Adrenal gland (tissue), 12 donors: ENCODE results near the gene ARL8A. TPM values are rescaled to one million over a fixed set of nuclear protein-coding genes. Genes with fewer than 3 reads are reported as not detected.
A peak's percentile ranks its signal among the peaks of the same experiment; 100 is the strongest.

ENCODE experiments used
- DNase-seq, 7 donors: peaks; one replicate each; pipeline ENCODE4 v3.0.0-alpha.2; 2019 to 2020
- H3K27ac ChIP-seq, 5 donors: fragments of 200-600 bp; sonication (generic) in 4 of 5; 1 replicate in 3 of 5; 2 replicates in 2 of 5; pipeline versions ENCODE4 v1.5.1 to v1.8.0; 2016 to 2020; ENCODE audit warnings: mild to moderate bottlenecking in 1 of 5
- H3K27me3 ChIP-seq: fragments of 200-600 bp; 2 replicates; pipeline ENCODE4 v1.8.0; 2021
- H3K36me3 ChIP-seq, 2 donors: fragments of 200-600 bp; replicated peaks in 1 of 2; 1 replicate in 1 of 2; 2 replicates in 1 of 2; pipeline versions ENCODE4 v1.5.1 to v1.8.0; 2018 to 2022
- H3K4me1 ChIP-seq, 2 donors: fragments of 200-600 bp; replicated peaks in 1 of 2; 1 replicate in 1 of 2; 2 replicates in 1 of 2; pipeline versions ENCODE4 v1.5.1 to v1.8.0; 2018 to 2021
- H3K4me3 ChIP-seq, 4 donors: fragments of 200-600 bp; sonication (generic) in 3 of 4; one replicate each; pipeline ENCODE4 v1.5.1; 2016 to 2018
- H3K9me3 ChIP-seq, 3 donors: fragments of 200-600 bp; sonication (generic) in 1 of 3; replicated peaks in 1 of 3; 1 replicate in 2 of 3; 2 replicates in 1 of 3; pipeline versions ENCODE4 v1.5.1 to v1.8.0; 2016 to 2021
- POLR2A ChIP-seq, 2 donors: fragments of 450-650 bp; IDR thresholded peaks; one replicate each; pipeline ENCODE4 v1.6.1; 2017; ENCODE audit warnings: antibody characterized with exemption in 2 of 2, mild to moderate bottlenecking in 2 of 2, moderate library complexity in 1 of 2
- WGBS, 4 donors: extraction: QIAGEN DNeasy Blood & Tissue Kit in 2 of 4; methylation state at CpG; one replicate each; pipeline versions ENCODE4 v1.1.5 to v1.1.7; 2013 to 2017; 5-methylcytosine and 5-hydroxymethylcytosine counted together
- intact Hi-C, 2 donors: fragments of 100-400 bp; cut with DNase I; formaldehyde crosslinking; loops; one replicate each; pipeline versions ENCODE4 v1.14.1 to v1.15.0; 2022 to 2023
- polyA plus RNA-seq, 3 donors: library from polyadenylated mRNA; stranded (reverse); fragments of 200-250 nt in 2 of 3; fragments of 350-450 nt in 1 of 3; fragmentation: Illumina TruSeq in 1 of 3; extraction: RNeasy Lipid Tissue Mini Kit (QIAGEN cat#74804) in 1 of 3; gene quantifications; one replicate each; pipeline ENCODE4 v1.2.3, GENCODE V29; 2013 to 2014
- total RNA-seq, 9 donors: library from RNA; depleted of rRNA in 4 of 9; stranded (reverse); fragments of >200 nt in 4 of 9; fragments of 120-200 nt in 1 of 9; fragmentation: NEBNext Ultra II Directional in 1 of 9; extraction: Animal tissue kit (Norgen Biotek cat#: 25700) in 1 of 9; gene quantifications; one replicate each; pipeline versions ENCODE4 v1.1.0 to v1.2.4, GENCODE V29; 2013 to 2023
- TF ChIP-seq, protein P1 (sequence below), 6 experiments: fragments of 450-650 bp in 4 of 6; fragments of 200-600 bp in 2 of 6; sonication (generic) in 1 of 6; IDR thresholded peaks; 1 replicate in 5 of 6; 2 replicates in 1 of 6; pipeline versions ENCODE4 v1.5.1 to v1.8.0; 2016 to 2021; ENCODE audit warnings: antibody characterized with exemption in 6 of 6, mild to moderate bottlenecking in 2 of 6, moderate library complexity in 1 of 6
- donor health status: healthy with polysubstance abuse.
- donor health status: Bipolar disorder and iron deficiency.
- donor health status: DM: yes; HTN: yes; CAD: no.
- donor health status: DM: no; HTN: no; CAD: no.
- donor health status: DM: no; HTN: no; CAD: no.
- donor health status: DM: yes; HTN: yes; CAD: no.

ARL8A gene
- total and polyA plus RNA-seq, 12 donors: 26.4 to 115 (median 53.7) TPM

DNA sequence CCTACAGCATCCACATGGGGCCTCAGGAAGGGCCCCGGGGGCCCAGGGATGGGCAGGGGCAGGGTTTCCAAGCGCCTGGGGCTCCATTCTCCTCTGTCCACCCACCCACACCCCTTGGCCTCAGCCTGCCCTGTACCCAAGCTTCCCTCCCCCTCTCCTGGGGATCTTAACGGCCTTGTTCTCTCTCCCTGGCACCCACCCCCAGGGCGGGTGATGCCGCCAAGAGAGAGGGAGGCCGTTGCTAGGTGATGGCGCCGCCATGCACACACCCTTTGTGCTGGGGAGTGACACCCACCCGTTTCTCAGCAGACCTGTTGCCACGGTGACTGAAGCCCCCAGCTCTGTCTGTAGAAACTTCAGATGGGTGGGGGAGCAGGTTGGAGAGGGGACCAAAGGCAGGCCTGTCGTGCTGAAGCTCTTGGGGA lies 14.2 kb downstream of the ARL8A start:
- H3K27ac ChIP-seq: peak overlapping the region in 3 of 5 donors; percentile 55 to 100 (median 95)
- no peak overlapping the region for H3K4me3 ChIP-seq
- H3K9me3 ChIP-seq: no peaks in the 10 kb centered on the region
- DNase-seq: peak; percentile 47 to 77 (median 60)
- H3K4me1 ChIP-seq: peaks cover 38 to 54% of the 10 kb centered on the region in 2 donors
- intact Hi-C loops: no loop called here
- TF ChIP-seq, protein P1, sequence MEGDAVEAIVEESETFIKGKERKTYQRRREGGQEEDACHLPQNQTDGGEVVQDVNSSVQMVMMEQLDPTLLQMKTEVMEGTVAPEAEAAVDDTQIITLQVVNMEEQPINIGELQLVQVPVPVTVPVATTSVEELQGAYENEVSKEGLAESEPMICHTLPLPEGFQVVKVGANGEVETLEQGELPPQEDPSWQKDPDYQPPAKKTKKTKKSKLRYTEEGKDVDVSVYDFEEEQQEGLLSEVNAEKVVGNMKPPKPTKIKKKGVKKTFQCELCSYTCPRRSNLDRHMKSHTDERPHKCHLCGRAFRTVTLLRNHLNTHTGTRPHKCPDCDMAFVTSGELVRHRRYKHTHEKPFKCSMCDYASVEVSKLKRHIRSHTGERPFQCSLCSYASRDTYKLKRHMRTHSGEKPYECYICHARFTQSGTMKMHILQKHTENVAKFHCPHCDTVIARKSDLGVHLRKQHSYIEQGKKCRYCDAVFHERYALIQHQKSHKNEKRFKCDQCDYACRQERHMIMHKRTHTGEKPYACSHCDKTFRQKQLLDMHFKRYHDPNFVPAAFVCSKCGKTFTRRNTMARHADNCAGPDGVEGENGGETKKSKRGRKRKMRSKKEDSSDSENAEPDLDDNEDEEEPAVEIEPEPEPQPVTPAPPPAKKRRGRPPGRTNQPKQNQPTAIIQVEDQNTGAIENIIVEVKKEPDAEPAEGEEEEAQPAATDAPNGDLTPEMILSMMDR (IDR thresholded peaks at IDR 0.05): no peak
- no peak for TF ChIP-seq POLR2A (IDR thresholded peaks at IDR 0.05)
- H3K36me3 ChIP-seq: peaks cover 0 to 21% of the 10 kb centered on the region in 2 donors
- no peaks in the 10 kb centered on the region for H3K27me3 ChIP-seq
- WGBS, 4 donors: 41 to 48% (median 43%) methylated on average over 10 to 11 of the region's 11 CpGs

DNA sequence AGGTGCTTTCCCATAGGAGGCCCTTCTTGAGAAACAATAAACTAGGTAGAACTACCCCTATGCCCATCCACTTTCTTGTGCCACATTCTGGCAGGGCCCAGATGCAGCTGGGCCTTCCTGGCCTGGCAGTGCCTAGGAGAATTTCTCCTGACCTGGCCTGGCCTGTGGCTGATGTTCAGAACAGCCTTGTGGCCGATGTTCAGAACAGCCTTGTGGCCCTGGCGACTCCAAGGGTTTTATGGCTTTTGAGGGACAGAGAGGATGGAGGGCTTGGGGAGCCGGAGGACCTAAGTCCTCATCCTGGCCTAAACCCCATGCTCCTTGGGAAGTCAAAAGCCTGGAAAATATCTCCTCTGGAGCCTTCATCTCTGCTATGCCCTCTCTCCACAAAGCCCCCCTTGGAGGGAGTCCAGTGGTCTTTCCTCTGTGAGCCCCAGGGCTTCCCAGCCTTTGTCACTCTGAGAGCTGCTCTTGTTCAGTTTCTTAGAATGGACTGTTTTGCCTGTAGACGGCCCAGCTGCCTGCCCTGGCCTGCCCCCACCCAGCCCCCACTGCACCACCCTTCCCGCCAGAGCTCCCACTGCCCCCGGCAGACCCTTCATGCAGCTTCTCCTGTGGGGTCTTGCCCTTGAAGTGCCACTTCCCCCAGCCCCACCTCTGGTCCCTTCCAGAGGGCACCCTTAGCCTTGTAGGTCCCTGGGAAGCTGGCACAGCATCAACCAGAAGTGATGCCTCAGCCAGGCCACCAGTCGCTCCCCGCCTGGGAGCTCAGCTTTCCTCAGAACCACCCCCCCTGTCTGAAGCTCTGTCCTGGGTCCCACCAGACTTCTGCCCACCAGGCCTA lies 14.9 kb downstream of the ARL8A start:
- WGBS, 4 donors: 55 to 69% (median 62%) methylated on average over 6 to 8 of the region's 8 CpGs
- no peak for TF ChIP-seq POLR2A (IDR thresholded peaks at IDR 0.05)
- TF ChIP-seq, protein P1 (IDR thresholded peaks at IDR 0.05): no peak
- Histone ChIP-seq H3K36me3 (peaks cover 0 to 16% of the 10 kb centered on the region in 2 donors), H3K4me1 (peaks cover 38 to 49% of the 10 kb centered on the region in 2 donors), H3K4me3 (no peak overlapping the region), H3K9me3 (no peaks in the 10 kb centered on the region), H3K27ac (peak overlapping the region in 3 of 5 donors; percentile 55 to 100 (median 95)), H3K27me3 (no peaks in the 10 kb centered on the region)
- intact Hi-C loops: loop anchor here (10.0 kb wide), 1 partner anchor 235 kb away; no protein-coding TSS in a partner anchor
- DNase-seq: peak in 6 of 7 donors; percentile 43 to 69 (median 50)

GRCh38 chr1:202127836-202128622 lies 16.5 kb downstream of the ARL8A start:
- WGBS, 4 donors: 95 to 98% (median 96%) methylated on average over 3 to 26 of the region's 26 CpGs
- H3K9me3 ChIP-seq: no peaks in the 10 kb centered on the region
- no peaks in the 10 kb centered on the region for H3K27me3 ChIP-seq
- intact Hi-C loops: loop anchor here (10.0 kb wide), 1 partner anchor 233 kb away; no protein-coding TSS in a partner anchor
- no peak overlapping the region for H3K27ac ChIP-seq
- no peaks in the 10 kb centered on the region for H3K36me3 ChIP-seq
- H3K4me1 ChIP-seq: peaks cover 31 to 35% of the 10 kb centered on the region in 2 donors
- no peak overlapping the region for H3K4me3 ChIP-seq
- no peak for DNase-seq
- TF ChIP-seq POLR2A (IDR thresholded peaks at IDR 0.05): no peak
- TF ChIP-seq, protein P1 (IDR thresholded peaks at IDR 0.05): no peak

DNA sequence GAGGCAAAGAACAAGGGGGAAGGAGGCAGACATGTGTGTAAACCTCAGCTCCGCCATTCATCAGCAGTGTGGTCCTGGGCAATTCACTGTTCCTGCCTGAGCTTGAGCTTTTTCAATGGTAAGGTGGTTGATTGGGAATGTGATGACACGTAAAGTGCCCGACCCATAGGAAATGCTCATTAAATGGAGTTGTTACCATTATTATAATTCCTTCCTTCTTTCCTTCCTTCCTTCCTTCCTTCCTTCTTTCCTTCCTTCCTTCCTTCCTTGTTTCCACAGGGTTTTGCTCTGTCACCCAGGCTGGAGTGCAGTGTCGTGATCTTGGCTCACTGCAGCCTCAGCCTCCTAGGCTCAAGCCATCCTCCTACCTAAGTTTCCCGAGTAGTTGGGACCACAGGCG lies 17.5 kb downstream of the ARL8A start:
- H3K27me3 ChIP-seq: no peaks in the 10 kb centered on the region
- H3K9me3 ChIP-seq: no peaks in the 10 kb centered on the region
- WGBS, 4 donors: 79 to 92% (median 82%) methylated on average over 6 of the region's 6 CpGs
- DNase-seq: no peak
- H3K36me3 ChIP-seq: no peaks in the 10 kb centered on the region
- intact Hi-C loops: loop anchor here (10.0 kb wide), 1 partner anchor 232 kb away; no protein-coding TSS in a partner anchor
- TF ChIP-seq, protein P1 (IDR thresholded peaks at IDR 0.05): no peak
- no peak for TF ChIP-seq POLR2A (IDR thresholded peaks at IDR 0.05)
- no peak overlapping the region for H3K27ac ChIP-seq
- peaks cover 21 to 25% of the 10 kb centered on the region in 2 donors for H3K4me1 ChIP-seq
- H3K4me3 ChIP-seq: no peak overlapping the region
